ENCODE measurements around the gene SPOPL. TPM values are rescaled to one million over a fixed set of nuclear protein-coding genes. Genes with fewer than 3 reads are reported as not detected.

The SPOPL gene
- total RNA-seq, 1 experiment from 2014 or later, result 13.6 TPM

- Histone ChIP-seq H2BK15ac (ENCODE audit: low read depth, low read length) (no peak overlapping the region), H3K4me1 (ENCODE audit: insufficient read depth, low read length) (no peaks in the 10 kb centered on the region), H3K4me2 (ENCODE audit: insufficient read depth, insufficient read length, low read length) (no peak overlapping the region), H3K14ac (ENCODE audit: insufficient read depth, low read length) (no peak overlapping the region), H3K9me3 (ENCODE audit: control insufficient read depth, low read depth, low read length) (no peaks in the 10 kb centered on the region), H2AFZ (ENCODE audit: low read length) (no peak overlapping the region), H3K18ac (ENCODE audit: insufficient read length, low read depth, low read length) (no peak overlapping the region), H4K91ac (ENCODE audit: insufficient read length, low read depth, low read length) (no peak overlapping the region), H4K5ac (ENCODE audit: insufficient read length, low read depth, low read length) (no peak overlapping the region), H2BK120ac (ENCODE audit: low read depth, low read length, poor library complexity, severe bottlenecking) (no peak overlapping the region), H3K27me3 (ENCODE audit: insufficient read depth, low read length) (no peaks in the 10 kb centered on the region), H2BK20ac (ENCODE audit: low read depth, low read length, poor library complexity, severe bottlenecking) (no peak overlapping the region), H3K79me1 (ENCODE audit: insufficient read depth, low read depth, low read length, poor library complexity, severe bottlenecking) (no peaks in the 10 kb centered on the region), H3K23ac (ENCODE audit: insufficient read length, low read depth, low read length) (no peak overlapping the region), H2AK5ac (ENCODE audit: insufficient read length, low read length) (no peak overlapping the region), H2BK12ac (ENCODE audit: insufficient read length, low read depth, low read length) (no peak overlapping the region), H2BK5ac (ENCODE audit: insufficient read length, low read length) (no peak overlapping the region), H3T11ph (ENCODE audit: low read length) (no peak overlapping the region), H3K56ac (ENCODE audit: insufficient read length, low read depth, low read length) (no peak overlapping the region), H3K27ac (ENCODE audit: insufficient read length, low read depth, low read length) (no peak overlapping the region), H3K23me2 (ENCODE audit: insufficient read length, low read depth, low read length, poor library complexity, severe bottlenecking) (no peaks in the 10 kb centered on the region), H4K20me1 (ENCODE audit: control insufficient read depth, insufficient read depth, insufficient read length) (no peaks in the 10 kb centered on the region), H3K9ac (ENCODE audit: extremely low read depth, insufficient read length, low read length) (no peak overlapping the region), H3K79me2 (ENCODE audit: insufficient read depth, low read length) (no peaks in the 10 kb centered on the region), H3K4ac (ENCODE audit: low read depth, low read length) (no peak overlapping the region), H4K8ac (replicated peaks; ENCODE audit: insufficient read length, low read depth, low read length) (no peak overlapping the region)
- H3K36me3 Mint-ChIP-seq (ENCODE audit: insufficient read depth in 1 of 3, low read depth in 3 of 3), result no peaks in the 10 kb centered on the region
- no peaks in the 10 kb centered on the region for H3K9me3 Mint-ChIP-seq
- no peak overlapping the region for H3K4me3 Mint-ChIP-seq
- TF ChIP-seq CTCF (conservative IDR thresholded peaks at IDR 0.05), result no peak
- WGBS (ENCODE audit: extremely low coverage, insufficient read length, low lambda C conversion rate), result no CpG with 5 or more reads among the region's 4 CpGs
- DNase-seq, result no peak
- H3K4me1 Mint-ChIP-seq, result no peaks in the 10 kb centered on the region
- H3K27ac Mint-ChIP-seq, result no peak overlapping the region
- no peaks in the 10 kb centered on the region for H3K27me3 Mint-ChIP-seq (ENCODE audit: low read depth)
Observed at GRCh38 chr2:138475277-138475776, 26.2 kb upstream of the SPOPL start.
